Suprapubic skin (tissue), 4 donors: Measurements from ENCODE around the gene TRIM74. TPM values are rescaled to one million over a fixed set of nuclear protein-coding genes. Genes with fewer than 3 reads are reported as not detected.
"Not testable (repeated sequence)": the region's sequence is repeated elsewhere in the genome, so short reads cannot be mapped to it uniquely, and the experiment has no call there.

Experiments used
- DNase-seq, 2 donors: peaks; one replicate each; pipeline ENCODE4 v3.0.0-alpha.2; 2019; ENCODE audit warnings: low spot score in 2 of 2
- H3K27ac ChIP-seq: fragments of 200-600 bp; sonication (generic); one replicate; pipeline ENCODE4 v1.5.1; 2019
- H3K27me3 ChIP-seq: fragments of 200-600 bp; sonication (generic); one replicate; pipeline ENCODE4 v1.5.1; 2019
- H3K36me3 ChIP-seq: fragments of 200-600 bp; sonication (generic); one replicate; pipeline ENCODE4 v1.5.1; 2019
- H3K4me1 ChIP-seq: fragments of 200-600 bp; sonication (generic); one replicate; pipeline ENCODE4 v1.5.1; 2019
- H3K4me3 ChIP-seq: fragments of 200-600 bp; sonication (generic); one replicate; pipeline ENCODE4 v1.5.1; 2019; ENCODE audit warnings: mild to moderate bottlenecking
- H3K9me3 ChIP-seq: fragments of 200-600 bp; sonication (generic); one replicate; pipeline ENCODE4 v1.5.1; 2019
- POLR2A ChIP-seq, 2 donors: fragments of 450-650 bp; IDR thresholded peaks; one replicate each; pipeline ENCODE4 v1.6.1; 2017; ENCODE audit warnings: antibody characterized with exemption in 2 of 2, mild to moderate bottlenecking in 2 of 2, moderate library complexity in 2 of 2
- POLR2AphosphoS5 ChIP-seq, 3 donors: sonication (generic); formaldehyde crosslinking; IDR thresholded peaks; one replicate each; pipeline ENCODE4 v1.6.1; 2017; ENCODE audit warnings: antibody characterized with exemption in 3 of 3
- WGBS: methylation state at CpG from one replicate; pipeline ENCODE4 v1.1.5; 2018; 5-methylcytosine and 5-hydroxymethylcytosine counted together
- total RNA-seq, 4 donors: library from RNA; depleted of rRNA; stranded (reverse); fragments of >200 nt; gene quantifications; one replicate each; pipeline ENCODE4 v1.1.0, GENCODE V29; 2016

The TRIM74 gene
- not detected for total RNA-seq

DNA sequence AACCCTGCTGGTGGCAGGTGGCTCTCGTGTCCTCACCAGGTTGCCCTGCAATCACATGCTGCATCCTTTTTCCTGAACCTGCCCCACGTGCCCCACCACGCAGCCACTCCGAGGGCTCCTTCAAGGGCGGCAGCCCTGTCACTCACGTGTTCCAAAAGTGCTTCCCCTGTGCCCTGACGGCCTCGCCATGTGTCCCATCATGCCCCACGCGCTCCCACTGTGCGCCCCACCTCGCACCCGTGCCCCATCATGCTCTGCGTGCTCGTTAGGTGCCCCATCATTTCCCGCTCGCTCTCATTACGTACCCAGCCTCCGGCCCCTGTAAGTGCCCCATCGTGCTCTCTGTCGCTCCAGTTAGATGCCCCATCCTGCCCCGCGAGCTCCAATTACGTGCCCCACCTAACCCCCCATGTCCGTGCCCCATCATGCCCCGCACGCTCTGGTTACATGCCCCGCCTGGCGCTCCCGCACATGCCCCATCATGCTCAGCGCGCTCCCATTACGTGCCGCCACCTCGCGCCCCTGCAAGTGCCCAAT lies at the start of gene TRIM74:
Gene TRIM74 (minus strand): TSS at position 487 of the 537 bp plus-strand sequence. CDS start 3,309 bp downstream, outside the sequence.
- not testable (repeated sequence) for H3K4me1 ChIP-seq, H3K27me3 ChIP-seq, H3K27ac ChIP-seq, H3K4me3 ChIP-seq, H3K36me3 ChIP-seq, H3K9me3 ChIP-seq
- no CpG with 5 or more reads among the region's 36 CpGs for WGBS
- peak; percentile 21 to 53 for DNase-seq

DNA sequence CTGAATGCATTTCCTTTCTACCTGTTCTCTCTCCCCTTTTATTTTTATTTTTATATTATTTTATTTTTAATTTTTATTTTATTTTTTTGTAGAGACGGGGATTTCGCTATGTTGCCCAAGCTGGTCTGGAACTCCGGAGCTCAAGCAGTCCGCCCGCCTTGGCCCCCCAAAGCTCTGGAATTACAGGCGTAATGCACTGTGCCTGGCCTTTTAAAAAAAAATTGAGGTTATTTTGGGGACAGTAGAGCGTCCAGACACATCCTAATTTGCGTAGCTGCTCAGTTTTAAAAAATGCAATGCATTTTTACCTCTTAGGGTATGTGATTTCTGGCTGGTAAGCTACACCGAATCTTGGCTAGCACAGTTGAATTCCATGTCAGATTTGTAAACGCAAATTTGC lies 37.2 kb upstream of the TRIM74 start:
- H3K4me1 ChIP-seq, H3K36me3 ChIP-seq, H3K27ac ChIP-seq, H3K27me3 ChIP-seq, H3K9me3 ChIP-seq: not testable (repeated sequence)
- peak; percentile 50 to 69 for DNase-seq
- 15% methylated on average over 10 of the region's 10 CpGs for WGBS
- peak overlapping the region; percentile 67 for H3K4me3 ChIP-seq

DNA sequence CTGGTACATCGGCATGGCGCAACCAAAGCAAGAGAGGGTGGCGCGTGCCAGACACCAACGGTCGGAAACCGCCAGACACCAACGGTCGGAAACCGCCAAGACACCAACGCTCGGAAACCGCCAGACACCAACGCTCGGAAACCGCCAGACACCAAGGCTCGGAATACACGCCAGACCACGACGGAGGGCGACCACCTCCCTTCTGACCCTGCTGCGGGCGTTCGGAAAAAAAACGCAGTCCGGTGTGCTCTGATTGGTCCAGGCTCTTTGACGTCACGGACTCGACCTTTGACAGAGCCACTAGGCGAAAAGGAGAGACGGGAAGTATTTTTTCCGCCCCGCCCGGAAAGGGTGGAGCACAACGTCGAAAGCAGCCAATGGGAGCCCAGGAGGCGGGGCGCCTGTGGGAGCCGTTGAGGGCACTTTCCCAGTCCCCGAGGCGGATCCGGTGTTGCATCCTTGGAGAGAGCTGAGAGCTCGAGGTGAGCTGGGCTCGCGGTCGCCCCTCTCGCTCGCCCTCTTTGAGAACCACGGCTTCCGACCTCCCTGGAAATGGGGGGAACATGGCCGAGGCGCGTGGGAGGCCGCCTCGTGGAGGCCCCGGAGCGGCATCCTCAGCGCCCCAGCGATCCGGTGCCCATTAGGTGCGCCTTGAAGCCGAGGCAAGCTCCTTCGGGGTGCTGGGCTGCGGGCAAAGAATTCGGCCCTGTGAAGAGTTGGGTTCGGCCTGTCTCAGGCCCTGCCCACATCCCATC lies 36.6 kb upstream of the TRIM74 start:
- TF ChIP-seq POLR2A (IDR thresholded peaks at IDR 0.05) (peak; percentile 58 to 76), POLR2AphosphoS5 (IDR thresholded peaks at IDR 0.05) (peak in 2 of 3 donors; percentile 21 to 68)
- H3K4me1 ChIP-seq, H3K27me3 ChIP-seq, H3K36me3 ChIP-seq, H3K9me3 ChIP-seq: not testable (repeated sequence)
- H3K4me3 ChIP-seq = peak overlapping the region; percentile 67
- DNase-seq = peak; percentile 84 to 97
- H3K27ac ChIP-seq = peak overlapping the region; percentile 90
- WGBS = no CpG with 5 or more reads among the region's 66 CpGs

DNA sequence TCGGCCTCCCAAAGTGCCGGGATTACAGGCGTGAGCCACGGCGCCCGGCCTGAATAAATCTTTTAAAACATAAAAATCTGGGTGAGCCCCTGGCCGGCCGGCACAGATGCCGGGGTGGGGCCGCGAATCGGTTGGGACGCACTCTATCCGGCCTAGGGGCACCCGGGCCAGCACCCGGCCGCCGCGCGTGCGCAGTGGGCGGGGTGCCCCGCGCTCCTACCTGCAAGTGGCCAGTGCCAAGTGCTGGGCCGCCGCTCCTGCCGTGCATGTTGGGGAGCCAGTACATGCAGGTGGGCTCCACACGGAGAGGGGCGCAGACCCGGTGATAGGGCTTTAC lies 36.1 kb upstream of the TRIM74 start:
- 0% methylated on average over 14 of the region's 30 CpGs for WGBS
- DNase-seq = peak; percentile 77 to 80
- not testable (repeated sequence) for H3K4me1 ChIP-seq, H3K36me3 ChIP-seq, H3K27me3 ChIP-seq, H3K9me3 ChIP-seq
- Histone ChIP-seq H3K27ac (peak overlapping the region; percentile 90), H3K4me3 (peak overlapping the region; percentile 67)

DNA sequence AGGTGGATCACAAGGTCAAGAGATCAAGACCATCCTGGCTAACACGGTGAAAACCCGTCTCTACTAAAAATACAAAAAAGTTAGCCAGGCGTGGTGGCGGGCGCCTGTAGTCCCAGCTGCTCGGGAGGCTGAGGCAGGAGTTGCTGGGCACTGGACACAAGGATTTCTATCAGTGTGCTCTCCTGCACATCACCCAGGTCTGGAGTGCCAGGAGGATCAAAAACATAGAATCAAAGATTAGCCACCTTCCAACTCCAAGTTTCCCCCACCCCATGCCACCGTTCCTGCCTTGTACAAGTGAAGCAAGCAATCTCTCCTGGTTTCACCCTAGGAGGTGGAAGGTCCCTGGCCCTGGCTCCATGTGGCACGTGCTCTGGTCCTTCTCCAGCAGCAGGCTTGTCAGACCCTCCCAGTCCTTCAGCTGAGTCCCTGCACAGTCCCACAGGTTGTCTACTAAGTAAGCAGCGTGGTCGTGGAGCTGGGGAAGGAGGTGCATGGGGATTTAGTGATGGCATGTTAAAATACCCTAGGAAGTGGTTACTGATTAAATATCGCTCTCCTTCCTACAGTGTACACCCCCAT lies 28.7 kb upstream of the TRIM74 start:
- H3K9me3 ChIP-seq, H3K4me3 ChIP-seq, H3K27ac ChIP-seq, H3K4me1 ChIP-seq, H3K36me3 ChIP-seq, DNase-seq, H3K27me3 ChIP-seq: not testable (repeated sequence)
- WGBS = no CpG with 5 or more reads among the region's 11 CpGs

DNA sequence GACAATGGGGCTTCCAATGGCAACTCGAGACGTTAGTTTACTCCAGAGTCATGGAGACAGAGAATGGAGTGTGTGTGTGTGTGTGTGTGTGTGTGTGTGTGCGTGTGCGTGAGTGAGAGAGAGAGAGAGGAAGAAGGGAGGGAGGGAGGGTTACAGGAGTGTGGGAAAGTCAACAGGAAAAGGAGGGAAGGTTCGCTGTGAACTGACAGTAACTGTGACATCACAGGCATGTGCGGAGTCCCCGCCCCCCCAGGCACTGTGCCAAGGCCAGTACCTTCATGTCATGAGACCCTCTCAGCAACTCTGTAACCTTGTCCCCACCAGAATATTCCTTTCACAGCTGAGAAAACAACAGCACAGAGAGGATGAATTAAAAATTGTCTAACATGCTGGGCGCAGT lies 28.2 kb upstream of the TRIM74 start:
- H3K36me3 ChIP-seq, DNase-seq, H3K9me3 ChIP-seq, H3K27me3 ChIP-seq, H3K27ac ChIP-seq, H3K4me1 ChIP-seq, H3K4me3 ChIP-seq: not testable (repeated sequence)
- 81% methylated on average over 4 of the region's 8 CpGs for WGBS

DNA sequence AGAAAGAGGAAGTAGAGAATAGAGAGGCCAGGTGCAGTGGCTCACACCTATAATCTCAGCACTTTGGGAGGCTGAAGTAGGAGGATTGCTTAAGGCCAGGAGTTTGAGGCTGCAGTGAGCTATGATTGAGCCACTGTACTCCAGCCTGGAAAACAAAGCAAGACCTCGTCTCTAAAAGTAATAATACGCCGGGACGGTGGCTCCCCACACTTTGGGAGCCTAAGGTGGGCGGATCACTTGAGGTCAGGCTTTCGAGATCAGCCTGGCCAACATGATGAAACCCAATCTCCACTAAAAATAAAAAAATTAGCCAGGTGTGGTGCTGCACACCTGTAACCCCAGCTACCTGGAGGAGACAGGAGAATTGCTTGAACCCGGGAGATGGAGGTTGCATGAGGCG lies 26.2 kb upstream of the TRIM74 start:
- H3K27me3 ChIP-seq, H3K27ac ChIP-seq, H3K4me1 ChIP-seq, H3K4me3 ChIP-seq, H3K36me3 ChIP-seq, H3K9me3 ChIP-seq: not testable (repeated sequence)
- peak; percentile 4 to 19 for DNase-seq
- 100% methylated on average over 5 of the region's 8 CpGs for WGBS

DNA sequence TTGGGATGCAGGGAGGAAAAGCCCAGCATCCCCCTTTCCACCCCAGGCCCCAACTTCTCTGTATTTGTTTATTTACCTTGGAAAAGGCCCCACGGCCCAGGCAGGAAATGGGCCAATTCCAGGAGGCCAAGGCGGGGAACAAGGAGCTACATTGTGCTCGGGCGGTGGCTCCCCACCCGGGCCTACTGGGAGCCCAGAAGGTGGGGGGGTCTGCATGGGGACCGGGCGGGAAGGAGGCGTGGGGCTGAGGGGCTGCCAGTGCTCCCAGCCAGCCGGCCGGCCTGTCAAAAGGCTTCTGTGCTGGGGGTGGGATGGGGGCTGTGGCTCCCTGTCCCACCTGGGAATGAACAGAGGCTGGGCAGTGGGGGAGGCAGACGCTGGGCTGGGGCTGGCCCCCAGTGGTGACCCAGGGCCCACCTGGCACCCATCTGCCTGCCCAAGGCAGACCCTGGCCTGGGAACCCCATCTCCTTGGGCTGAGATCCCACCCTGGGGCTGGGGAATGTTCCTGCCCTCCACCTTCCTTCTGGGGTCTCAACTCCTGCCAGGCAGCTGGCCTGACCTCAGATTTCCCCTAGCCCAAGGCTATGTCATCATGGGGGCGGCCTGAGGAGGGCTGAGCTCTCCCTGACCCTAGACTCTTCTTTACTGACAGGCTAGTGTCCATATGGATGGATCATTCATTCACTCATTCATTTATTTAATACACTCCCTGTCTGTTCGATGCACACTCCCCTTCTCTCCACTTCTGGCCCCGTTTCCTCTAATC lies 21.1 kb upstream of the TRIM74 start:
- no CpG with 5 or more reads among the region's 14 CpGs for WGBS
- H3K4me1 ChIP-seq, H3K9me3 ChIP-seq, H3K36me3 ChIP-seq, H3K4me3 ChIP-seq, H3K27ac ChIP-seq, H3K27me3 ChIP-seq: not testable (repeated sequence)
- peak; percentile 56 to 59 for DNase-seq

DNA sequence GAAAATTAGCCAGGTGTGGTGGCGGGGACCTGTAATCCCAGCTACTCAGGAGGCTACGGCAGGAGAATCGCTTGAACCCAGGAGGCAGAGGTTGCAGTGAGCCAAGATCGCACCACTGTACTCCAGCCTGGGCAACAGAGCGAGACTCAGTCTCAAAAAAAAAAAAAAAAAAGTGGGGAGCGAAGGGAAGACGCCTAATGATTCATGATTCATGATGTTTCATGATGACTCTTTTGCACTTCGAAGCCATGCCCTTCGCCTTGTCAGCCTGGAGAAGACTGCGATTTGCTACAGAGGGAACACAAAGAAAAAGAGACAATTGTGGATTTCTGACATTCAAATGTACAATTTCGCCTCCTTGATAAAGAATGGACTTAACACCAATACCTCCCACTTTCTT lies 12.8 kb upstream of the TRIM74 start:
- not testable (repeated sequence) for H3K4me3 ChIP-seq, DNase-seq, H3K9me3 ChIP-seq, H3K27ac ChIP-seq, H3K27me3 ChIP-seq, H3K4me1 ChIP-seq, H3K36me3 ChIP-seq
- WGBS = 100% methylated on average over 5 of the region's 11 CpGs

DNA sequence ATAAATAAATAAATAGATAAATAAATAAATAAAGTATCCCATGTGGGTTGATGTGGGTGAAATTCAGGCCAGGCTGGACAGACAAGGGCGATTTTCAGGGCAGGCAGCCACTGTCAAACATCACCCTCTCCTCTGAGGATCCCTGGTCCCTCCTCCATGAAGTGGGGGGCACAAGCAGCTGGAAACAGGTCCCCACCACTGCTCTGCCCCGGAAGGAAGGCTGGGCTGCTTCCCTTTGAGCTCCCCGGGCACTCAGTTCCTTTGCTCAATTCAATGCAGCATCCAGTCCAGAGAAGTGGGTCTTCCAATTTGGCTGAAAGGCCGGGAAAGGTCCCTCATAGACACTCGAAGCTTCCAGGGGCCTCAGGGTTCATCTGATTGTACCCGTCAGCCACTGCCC lies 11.1 kb upstream of the TRIM74 start:
- H3K36me3 ChIP-seq, H3K4me1 ChIP-seq, H3K4me3 ChIP-seq, H3K27me3 ChIP-seq, H3K9me3 ChIP-seq, H3K27ac ChIP-seq: not testable (repeated sequence)
- no CpG with 5 or more reads among the region's 6 CpGs for WGBS
- DNase-seq = peak in 1 of 2 donors; percentile 32

DNA sequence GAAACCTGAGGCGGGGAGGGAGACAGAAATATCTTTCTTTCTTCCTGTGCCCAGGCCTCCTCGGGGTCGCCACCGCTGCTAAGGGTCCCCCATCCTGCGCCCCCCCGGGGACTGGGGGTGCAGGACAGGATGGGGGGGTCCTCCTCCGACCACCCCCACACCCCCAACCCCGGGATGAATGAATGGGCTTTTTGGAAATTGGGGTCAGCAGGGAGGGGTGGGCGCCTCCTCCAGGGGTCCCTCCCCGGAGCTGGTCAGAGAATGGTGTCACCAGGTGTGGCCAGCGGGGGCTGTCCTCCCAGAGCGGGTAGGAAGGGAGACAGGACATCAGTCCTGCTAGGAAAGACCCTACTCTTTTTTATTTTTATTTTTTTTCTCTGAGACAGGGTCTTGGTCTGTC lies 7.2 kb upstream of the TRIM74 start:
- peak; percentile 46 to 47 for DNase-seq
- not testable (repeated sequence) for H3K36me3 ChIP-seq, H3K27ac ChIP-seq, H3K4me1 ChIP-seq, H3K9me3 ChIP-seq, H3K27me3 ChIP-seq, H3K4me3 ChIP-seq
- no CpG with 5 or more reads among the region's 12 CpGs for WGBS

DNA sequence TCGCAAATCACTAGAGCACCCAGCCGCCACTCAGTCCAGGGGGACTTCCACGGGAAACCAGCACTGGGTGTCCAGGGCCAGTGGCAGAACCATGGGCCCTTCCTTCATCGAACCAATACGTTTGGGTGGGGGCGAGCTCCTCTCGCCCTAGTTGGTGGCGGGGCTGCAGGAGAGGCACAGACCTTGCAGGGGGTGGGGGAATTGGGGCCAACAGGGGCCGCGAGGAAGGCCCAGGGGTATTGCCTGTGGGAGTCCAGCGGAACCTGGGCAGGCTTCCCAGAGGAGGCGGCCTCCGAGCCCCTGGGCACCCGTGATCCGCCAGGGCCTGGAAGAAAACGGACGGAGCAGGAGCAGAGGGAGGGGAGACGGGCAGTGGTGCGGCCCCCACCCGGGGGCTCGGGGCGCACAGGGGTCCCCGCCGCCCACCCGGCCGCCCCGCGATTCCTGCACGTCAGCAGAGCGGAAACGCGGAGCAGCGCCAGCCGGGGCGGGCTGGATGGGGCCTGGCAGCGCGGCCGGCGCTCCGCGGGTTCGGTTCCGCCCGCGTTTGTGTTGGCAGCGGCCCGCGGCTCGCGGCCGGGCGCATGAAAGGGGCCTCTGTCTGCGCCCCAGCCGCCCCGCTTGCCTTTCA lies 6.5 kb upstream of the TRIM74 start:
- not testable (repeated sequence) for H3K27me3 ChIP-seq, H3K9me3 ChIP-seq, H3K4me3 ChIP-seq, H3K27ac ChIP-seq, H3K36me3 ChIP-seq, H3K4me1 ChIP-seq
- DNase-seq = peak; percentile 51 to 56
- 83% methylated on average over 10 of the region's 55 CpGs for WGBS

DNA sequence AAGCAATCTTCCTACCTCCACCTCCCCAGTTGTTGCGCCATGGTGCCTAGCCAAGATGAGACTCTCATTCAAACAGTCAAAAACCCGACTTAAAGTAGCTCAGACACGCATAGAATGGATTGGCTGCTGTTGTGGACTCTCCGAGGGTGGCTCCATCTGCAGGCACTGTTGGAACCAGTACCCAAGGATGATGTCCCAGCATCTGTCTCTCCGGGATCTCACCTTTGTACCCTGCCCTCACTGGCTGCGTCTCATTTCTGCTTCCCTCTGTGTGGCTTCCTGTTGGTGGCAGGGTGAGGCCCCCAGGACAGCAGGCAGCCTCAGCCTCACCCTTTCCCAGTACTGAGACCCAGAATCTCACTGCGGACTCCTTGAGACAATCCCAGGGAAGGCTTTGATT lies 5.5 kb upstream of the TRIM74 start:
- not testable (repeated sequence) for H3K4me1 ChIP-seq, H3K27me3 ChIP-seq, H3K9me3 ChIP-seq, H3K4me3 ChIP-seq, H3K36me3 ChIP-seq, H3K27ac ChIP-seq
- no CpG with 5 or more reads among the region's 7 CpGs for WGBS
- DNase-seq = peak in 1 of 2 donors; percentile 30
